Fibroblast of lung (primary cell): Measurements from ENCODE around the gene GLIS1. TPM values are rescaled to one million over a fixed set of nuclear protein-coding genes. Genes with fewer than 3 reads are reported as not detected.

Experiments used
- DNase-seq, 2 donors: peaks; one replicate each; pipeline versions ENCODE4 v3.0.0 to v3.0.0-alpha.2; 2010; ENCODE audit warnings: low read depth in 2 of 2
- H2AFZ ChIP-seq: 2 replicates; pipeline ENCODE4 v1.5.1; 2012; ENCODE audit warnings: low read length, control low read depth, inconsistent platforms
- H3K27ac ChIP-seq: 2 replicates; pipeline ENCODE4 v1.5.1; 2011; ENCODE audit warnings: low read length, control low read depth; ENCODE audit not compliant: insufficient read depth
- H3K27me3 ChIP-seq: 2 replicates; pipeline ENCODE4 v1.5.1; 2011; ENCODE audit warnings: mild to moderate bottlenecking, low read length; ENCODE audit not compliant: control insufficient read depth, insufficient read depth
- H3K36me3 ChIP-seq: 2 replicates; pipeline ENCODE4 v1.5.1; 2011; ENCODE audit warnings: low read length; ENCODE audit not compliant: control insufficient read depth, insufficient read depth
- H3K4me1 ChIP-seq: 2 replicates; pipeline ENCODE4 v1.5.1; 2011; ENCODE audit warnings: low read length; ENCODE audit not compliant: control insufficient read depth, insufficient read depth; ENCODE audit errors: extremely low read depth
- H3K4me2 ChIP-seq: 2 replicates; pipeline ENCODE4 v1.5.1; 2011; ENCODE audit warnings: low read length, control low read depth; ENCODE audit not compliant: insufficient read depth; ENCODE audit errors: extremely low read depth
- H3K4me3 ChIP-seq, 4 experiments: fragments of 200-600 bp in 1 of 4; sonication (generic) in 1 of 4; replicated peaks in 1 of 4; 2 replicates each; pipeline ENCODE4 v1.5.1; 2011 to 2016; ENCODE audit warnings: low read length in 4 of 4, low read depth in 3 of 4, mild to moderate bottlenecking in 3 of 4, control low read depth in 2 of 4, inconsistent platforms in 1 of 4, mixed read lengths in 1 of 4; ENCODE audit not compliant: insufficient read depth in 1 of 4; ENCODE audit errors: control extremely low read depth in 1 of 4
- H3K79me2 ChIP-seq: 2 replicates; pipeline ENCODE4 v1.5.1; 2012; ENCODE audit warnings: mild to moderate bottlenecking, low read length, inconsistent platforms; ENCODE audit not compliant: control insufficient read depth, insufficient read depth
- H3K9ac ChIP-seq: 2 replicates; pipeline ENCODE4 v1.5.1; 2011; ENCODE audit warnings: mild to moderate bottlenecking, low read length, control low read depth; ENCODE audit not compliant: insufficient read depth
- H3K9me3 ChIP-seq: 2 replicates; pipeline ENCODE4 v1.5.1; 2012; ENCODE audit warnings: low read depth, low read length; ENCODE audit not compliant: control insufficient read depth, insufficient read depth
- H4K20me1 ChIP-seq: 2 replicates; pipeline ENCODE4 v1.5.1; 2011; ENCODE audit warnings: low read length; ENCODE audit not compliant: control insufficient read depth, insufficient read depth; ENCODE audit errors: extremely low read depth
- EZH2 ChIP-seq: IDR thresholded peaks from 2 replicates; pipeline ENCODE4 v1.5.1; 2012; ENCODE audit warnings: low read length, control low read depth, mild to moderate bottlenecking; ENCODE audit errors: missing control alignments
- polyA plus RNA-seq, 2 donors: library from polyadenylated mRNA; depleted of rRNA in 1 of 2; stranded (reverse) in 1 of 2; unstranded in 1 of 2; fragments of >200 nt; gene quantifications; 2 replicates each; pipeline ENCODE4 v1.2.1, GENCODE V29; 2011 to 2012; ENCODE audit warnings: missing spikeins in 1 of 2
- total RNA-seq: library from RNA; depleted of rRNA; stranded (reverse); fragments of >200 nt; gene quantifications from 2 replicates; pipeline ENCODE4 v1.2.1, GENCODE V29; 2014
- TF ChIP-seq, protein P1 (sequence below), 2 donors: IDR thresholded peaks in 1 of 2; conservative IDR thresholded peaks in 1 of 2; 1 replicate in 1 of 2; 2 replicates in 1 of 2; pipeline ENCODE4 v1.5.1; 2011 to 2012; ENCODE audit warnings: low read length in 2 of 2, control low read depth in 1 of 2, inconsistent platforms in 1 of 2, low read depth in 1 of 2, mild to moderate bottlenecking in 1 of 2

GLIS1 gene
- total and polyA plus RNA-seq, 2 donors (not counting 1 experiment from before 2014, with no cell fraction given), result under 0.01 to 0.05 TPM

DNA sequence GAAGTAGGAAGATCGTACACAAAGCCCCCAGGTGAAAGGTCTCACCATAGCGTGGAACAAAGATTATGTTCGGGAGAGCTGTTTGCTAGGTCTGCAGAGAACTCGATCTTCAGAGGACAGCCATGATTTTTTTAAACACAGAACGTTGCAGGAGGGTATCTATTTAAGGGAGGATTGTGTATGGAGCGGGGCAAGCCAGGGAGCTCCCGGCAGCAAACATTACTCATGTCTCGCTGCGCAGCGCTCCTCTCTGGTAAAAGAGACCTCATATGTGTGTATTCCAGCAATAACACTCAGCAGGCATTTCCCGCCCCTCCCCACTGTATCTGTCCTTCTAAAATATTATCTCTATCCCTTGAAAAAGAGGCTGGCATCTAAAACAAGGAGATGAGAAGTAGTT lies 2.7 kb downstream of the GLIS1 start:
- TF ChIP-seq EZH2, result no peak
- TF ChIP-seq, protein P1, sequence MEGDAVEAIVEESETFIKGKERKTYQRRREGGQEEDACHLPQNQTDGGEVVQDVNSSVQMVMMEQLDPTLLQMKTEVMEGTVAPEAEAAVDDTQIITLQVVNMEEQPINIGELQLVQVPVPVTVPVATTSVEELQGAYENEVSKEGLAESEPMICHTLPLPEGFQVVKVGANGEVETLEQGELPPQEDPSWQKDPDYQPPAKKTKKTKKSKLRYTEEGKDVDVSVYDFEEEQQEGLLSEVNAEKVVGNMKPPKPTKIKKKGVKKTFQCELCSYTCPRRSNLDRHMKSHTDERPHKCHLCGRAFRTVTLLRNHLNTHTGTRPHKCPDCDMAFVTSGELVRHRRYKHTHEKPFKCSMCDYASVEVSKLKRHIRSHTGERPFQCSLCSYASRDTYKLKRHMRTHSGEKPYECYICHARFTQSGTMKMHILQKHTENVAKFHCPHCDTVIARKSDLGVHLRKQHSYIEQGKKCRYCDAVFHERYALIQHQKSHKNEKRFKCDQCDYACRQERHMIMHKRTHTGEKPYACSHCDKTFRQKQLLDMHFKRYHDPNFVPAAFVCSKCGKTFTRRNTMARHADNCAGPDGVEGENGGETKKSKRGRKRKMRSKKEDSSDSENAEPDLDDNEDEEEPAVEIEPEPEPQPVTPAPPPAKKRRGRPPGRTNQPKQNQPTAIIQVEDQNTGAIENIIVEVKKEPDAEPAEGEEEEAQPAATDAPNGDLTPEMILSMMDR (conservative IDR thresholded peaks at IDR 0.05 in 1 of 2, IDR thresholded peaks at IDR 0.05 in 1 of 2; ENCODE audit: low read depth in 1 of 2, low read length in 2 of 2), result no peak
- no peak overlapping the region for H3K4me2 ChIP-seq
- H3K4me3 ChIP-seq, result peak overlapping the region in 1 of 4 experiments; percentile 54
- H3K79me2 ChIP-seq, result no peaks in the 10 kb centered on the region
- H3K9ac ChIP-seq, result no peak overlapping the region
- peak; percentile 78 to 87 for DNase-seq
- H2AFZ ChIP-seq, result no peak overlapping the region
- peaks cover 20% of the 10 kb centered on the region for H3K4me1 ChIP-seq
- no peaks in the 10 kb centered on the region for H3K9me3 ChIP-seq
- no peaks in the 10 kb centered on the region for H4K20me1 ChIP-seq
- no peak overlapping the region for H3K27ac ChIP-seq
- H3K27me3 ChIP-seq, result peaks cover 15% of the 10 kb centered on the region
- no peaks in the 10 kb centered on the region for H3K36me3 ChIP-seq

DNA sequence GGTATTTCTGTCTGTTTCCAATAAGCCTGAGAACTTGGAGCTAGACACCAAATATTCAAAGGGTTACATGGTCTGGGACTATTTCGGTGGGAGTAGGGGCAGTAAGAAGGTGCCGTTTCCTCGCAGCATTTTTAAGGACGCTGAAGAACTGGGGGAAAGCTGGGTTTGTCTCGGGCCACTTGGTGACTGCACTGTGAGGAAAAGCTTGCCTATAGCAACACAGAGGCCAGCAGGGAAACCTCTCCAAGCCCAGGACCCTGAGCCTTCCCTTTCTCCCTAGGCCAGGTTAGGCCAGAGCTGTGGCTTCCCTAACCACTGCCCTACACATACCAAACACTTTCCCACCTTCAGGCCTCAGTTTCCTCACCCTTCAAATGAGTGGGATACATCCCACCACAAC lies 3.3 kb downstream of the GLIS1 start:
- H3K79me2 ChIP-seq, result no peaks in the 10 kb centered on the region
- H2AFZ ChIP-seq, result no peak overlapping the region
- H3K9ac ChIP-seq, result no peak overlapping the region
- H3K4me2 ChIP-seq, result no peak overlapping the region
- DNase-seq, result no peak
- peaks cover 20% of the 10 kb centered on the region for H3K4me1 ChIP-seq
- no peaks in the 10 kb centered on the region for H3K36me3 ChIP-seq
- H3K4me3 ChIP-seq, result no peak overlapping the region
- peaks cover 15% of the 10 kb centered on the region for H3K27me3 ChIP-seq
- H3K27ac ChIP-seq, result no peak overlapping the region
- no peak for TF ChIP-seq EZH2
- TF ChIP-seq, protein P1 (conservative IDR thresholded peaks at IDR 0.05 in 1 of 2, IDR thresholded peaks at IDR 0.05 in 1 of 2; ENCODE audit: low read depth in 1 of 2, low read length in 2 of 2), result no peak
- H4K20me1 ChIP-seq, result no peaks in the 10 kb centered on the region
- no peaks in the 10 kb centered on the region for H3K9me3 ChIP-seq

DNA sequence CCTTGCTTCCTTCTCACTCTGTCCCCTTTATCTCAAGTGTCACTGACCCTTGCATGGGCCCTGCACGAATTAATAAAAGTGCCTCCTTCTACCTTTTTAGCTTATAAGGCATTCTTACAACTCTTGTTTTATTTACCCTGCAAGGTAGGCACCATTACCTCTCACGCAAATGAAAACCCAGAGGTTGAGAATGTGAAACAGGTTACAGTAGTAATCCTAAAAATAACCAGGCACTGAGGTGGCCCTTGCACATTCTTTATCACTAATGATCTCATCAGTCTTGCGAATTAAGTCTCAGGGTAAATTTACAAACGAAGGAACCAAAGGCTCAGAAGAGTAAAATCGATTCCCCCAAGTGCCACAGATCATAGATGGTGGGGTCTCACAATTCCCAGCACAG lies 3.7 kb downstream of the GLIS1 start:
- H3K9ac ChIP-seq, result no peak overlapping the region
- no peaks in the 10 kb centered on the region for H3K9me3 ChIP-seq
- H3K79me2 ChIP-seq, result no peaks in the 10 kb centered on the region
- peak overlapping the region in 1 of 4 experiments; percentile 5 for H3K4me3 ChIP-seq
- TF ChIP-seq, protein P1 (conservative IDR thresholded peaks at IDR 0.05 in 1 of 2, IDR thresholded peaks at IDR 0.05 in 1 of 2; ENCODE audit: low read depth in 1 of 2, low read length in 2 of 2), result no peak
- no peak for TF ChIP-seq EZH2
- H3K27me3 ChIP-seq, result peaks cover 15% of the 10 kb centered on the region
- no peak overlapping the region for H2AFZ ChIP-seq
- no peaks in the 10 kb centered on the region for H4K20me1 ChIP-seq
- DNase-seq, result peak in 1 of 2 donors; percentile 63
- H3K36me3 ChIP-seq, result no peaks in the 10 kb centered on the region
- peak overlapping the region; percentile 42 for H3K27ac ChIP-seq
- no peak overlapping the region for H3K4me2 ChIP-seq
- H3K4me1 ChIP-seq, result peaks cover 20% of the 10 kb centered on the region
